ENCODE data around the gene INTU.

Gene INTU

DNA sequence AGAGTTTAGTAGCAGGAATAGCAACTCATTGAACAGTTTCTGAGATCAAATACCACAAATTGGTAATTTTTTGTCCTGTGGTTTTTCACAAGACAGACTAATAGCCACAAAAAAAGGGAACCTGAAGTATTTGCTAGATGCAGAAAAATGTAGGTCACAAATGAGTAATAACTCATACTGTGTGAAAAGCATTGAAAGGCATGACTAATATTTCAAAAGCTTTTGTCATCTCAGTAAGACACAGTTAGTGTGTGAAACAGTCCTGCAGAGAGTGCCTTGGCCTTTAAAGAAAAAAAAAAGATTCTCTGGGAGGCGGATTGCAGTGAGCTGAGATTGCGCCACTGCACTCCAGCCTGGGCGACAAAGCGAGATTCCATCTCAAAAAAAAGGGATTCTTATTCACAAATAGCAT, 66.0 kb downstream of the INTU start:
- Histone ChIP-seq H3K4me1 (ENCODE audit: control insufficient read depth in 1 of 2, insufficient read depth in 2 of 2, low read length in 2 of 2) (no peaks in the 10 kb centered on the region), H3K9me3 (ENCODE audit: control insufficient read depth in 1 of 2, low read length in 2 of 2) (peaks cover 0 to 10% of the 10 kb centered on the region in 2 donors), H3K4me3 (ENCODE audit: low read depth in 1 of 2, low read length in 2 of 2) (no peak overlapping the region), H3K27me3 (ENCODE audit: low read depth, low read length) (no peaks in the 10 kb centered on the region), H3K36me3 (ENCODE audit: control insufficient read depth in 1 of 2, insufficient read depth in 2 of 2, low read length in 2 of 2) (peaks cover 0 to 20% of the 10 kb centered on the region in 2 donors), H3K27ac (ENCODE audit: low read length) (no peak overlapping the region)

DNA sequence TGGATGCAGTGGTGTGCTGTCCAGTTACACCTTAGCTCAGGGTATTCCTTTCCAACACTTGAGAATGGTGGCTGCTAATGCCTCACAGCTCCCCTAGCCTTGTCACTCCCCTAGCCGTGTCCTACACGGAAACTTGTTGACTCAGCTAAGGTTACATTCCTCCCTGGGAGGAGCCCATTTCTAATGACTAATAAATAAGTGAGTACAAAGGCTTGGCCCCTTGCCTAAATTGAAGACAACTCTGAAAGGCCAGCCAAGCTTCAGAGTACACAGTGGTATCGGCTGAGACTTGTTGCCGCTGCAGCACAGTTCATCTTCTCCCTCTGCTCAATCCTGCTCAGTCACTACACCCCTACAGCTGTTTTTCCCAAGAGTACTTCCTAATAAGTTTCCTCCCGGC, 76.2 kb downstream of the INTU start:
- Histone ChIP-seq H3K27ac (ENCODE audit: low read length) (no peak overlapping the region), H3K4me3 (ENCODE audit: low read depth in 1 of 2, low read length in 2 of 2) (no peak overlapping the region)

DNA sequence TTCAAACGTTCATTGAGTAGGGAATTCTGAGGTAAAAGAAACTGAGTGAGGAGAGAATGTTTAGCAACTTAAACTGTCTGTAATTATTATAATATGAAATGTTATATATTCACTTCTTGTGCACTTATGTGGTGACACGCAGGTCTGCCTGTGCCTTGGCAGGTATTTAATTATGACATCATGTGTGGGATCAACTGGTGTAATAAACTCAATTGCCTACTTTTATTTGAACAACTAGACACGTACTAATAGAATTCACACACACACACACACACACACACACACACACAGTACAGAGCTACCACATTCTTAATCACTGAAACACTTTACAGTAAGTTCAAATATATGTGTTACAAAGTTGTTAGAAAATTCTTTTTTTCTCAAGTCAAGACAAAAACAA, 76.7 kb downstream of the INTU start:
- Histone ChIP-seq H3K27ac (ENCODE audit: low read length) (no peak overlapping the region), H3K4me1 (ENCODE audit: control insufficient read depth in 1 of 2, insufficient read depth in 2 of 2, low read length in 2 of 2) (no peaks in the 10 kb centered on the region), H3K36me3 (ENCODE audit: control insufficient read depth in 1 of 2, insufficient read depth in 2 of 2, low read length in 2 of 2) (peaks cover 5 to 33% of the 10 kb centered on the region in 2 donors), H3K9me3 (ENCODE audit: control insufficient read depth in 1 of 2, low read length in 2 of 2) (no peaks in the 10 kb centered on the region), H3K4me3 (ENCODE audit: low read depth in 1 of 2, low read length in 2 of 2) (no peak overlapping the region), H3K27me3 (ENCODE audit: low read depth, low read length) (no peaks in the 10 kb centered on the region)

More for the DNA sequence above, 76.2 kb downstream of the INTU start:
- Histone ChIP-seq H3K9me3 (ENCODE audit: control insufficient read depth in 1 of 2, low read length in 2 of 2) (no peaks in the 10 kb centered on the region), H3K36me3 (ENCODE audit: control insufficient read depth in 1 of 2, insufficient read depth in 2 of 2, low read length in 2 of 2) (peaks cover 5 to 30% of the 10 kb centered on the region in 2 donors), H3K4me1 (ENCODE audit: control insufficient read depth in 1 of 2, insufficient read depth in 2 of 2, low read length in 2 of 2) (no peaks in the 10 kb centered on the region), H3K27me3 (ENCODE audit: low read depth, low read length) (no peaks in the 10 kb centered on the region)

DNA sequence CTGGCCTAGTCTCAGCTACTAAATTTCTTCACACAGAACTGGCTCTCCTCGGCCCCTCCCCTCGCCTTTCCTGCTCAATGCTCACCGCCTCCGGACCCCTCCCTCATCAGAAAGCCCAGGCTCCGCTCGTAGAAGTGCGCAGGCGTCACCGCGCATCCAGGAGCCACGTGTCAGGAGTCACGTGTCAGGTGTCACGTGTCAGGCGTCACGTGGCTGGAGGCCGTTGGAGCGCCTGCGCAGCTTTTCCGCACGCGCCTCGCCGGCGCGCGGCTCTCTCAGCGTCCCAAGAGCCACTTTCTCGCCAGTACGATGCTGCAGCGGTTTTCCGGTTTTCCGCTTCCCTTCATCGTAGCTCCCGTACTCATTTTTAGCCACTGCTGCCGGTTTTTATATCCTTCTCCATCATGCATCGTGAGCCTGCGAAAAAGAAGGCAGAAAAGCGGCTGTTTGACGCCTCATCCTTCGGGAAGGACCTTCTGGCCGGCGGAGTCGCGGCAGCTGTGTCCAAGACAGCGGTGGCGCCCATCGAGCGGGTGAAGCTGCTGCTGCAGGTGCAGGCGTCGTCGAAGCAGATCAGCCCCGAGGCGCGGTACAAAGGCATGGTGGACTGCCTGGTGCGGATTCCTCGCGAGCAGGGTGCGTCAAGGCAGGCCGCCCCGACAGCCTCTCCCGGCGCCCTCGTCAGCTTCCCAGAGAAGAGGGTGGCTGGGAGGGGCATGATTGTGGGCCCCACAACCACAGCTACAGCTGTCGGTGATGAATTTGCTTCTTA, 97.6 kb downstream of the INTU start, which contains the start of gene SLC25A31:
Gene SLC25A31 (plus strand): TSS at position 259 of the 772 bp plus-strand sequence. CDS start 146 bp downstream, at position 405.
- Histone ChIP-seq H3K36me3 (ENCODE audit: control insufficient read depth in 1 of 2, insufficient read depth in 2 of 2, low read length in 2 of 2) (no peaks in the 10 kb centered on the region), H3K27ac (ENCODE audit: low read length) (no peak within 1 kb of the TSS), H3K4me3 (ENCODE audit: low read depth in 1 of 2, low read length in 2 of 2) (no peak within 1 kb of the TSS), H3K27me3 (ENCODE audit: low read depth, low read length) (no peaks in the 10 kb centered on the region), H3K4me1 (ENCODE audit: control insufficient read depth in 1 of 2, insufficient read depth in 2 of 2, low read length in 2 of 2) (no peaks in the 10 kb centered on the region), H3K9me3 (ENCODE audit: control insufficient read depth in 1 of 2, low read length in 2 of 2) (no peaks in the 10 kb centered on the region)

DNA sequence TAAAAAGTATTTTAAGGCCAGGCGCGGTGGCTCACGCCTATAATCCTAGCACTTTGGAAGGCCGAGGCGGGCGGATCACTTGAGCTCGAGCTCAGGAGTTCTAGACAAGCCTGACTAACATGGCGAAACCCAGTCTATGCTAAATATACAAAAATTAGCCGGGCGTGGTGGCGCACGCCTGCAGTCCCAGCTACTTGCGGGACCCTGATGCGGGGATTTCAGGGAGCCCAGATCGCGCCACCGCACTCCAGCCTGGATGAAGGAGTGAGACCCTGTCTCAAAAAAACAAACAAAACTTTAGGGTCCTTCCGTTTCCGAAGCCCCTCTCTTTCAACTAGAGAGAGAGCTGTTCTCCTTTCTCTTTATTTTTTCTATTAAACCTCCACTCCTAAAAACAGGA, 98.6 kb downstream of the INTU start:
- Histone ChIP-seq H3K27ac (ENCODE audit: low read length) (no peak overlapping the region), H3K27me3 (ENCODE audit: low read depth, low read length) (no peaks in the 10 kb centered on the region), H3K4me3 (ENCODE audit: low read depth in 1 of 2, low read length in 2 of 2) (no peak overlapping the region), H3K36me3 (ENCODE audit: control insufficient read depth in 1 of 2, insufficient read depth in 2 of 2, low read length in 2 of 2) (no peaks in the 10 kb centered on the region), H3K9me3 (ENCODE audit: control insufficient read depth in 1 of 2, low read length in 2 of 2) (no peaks in the 10 kb centered on the region), H3K4me1 (ENCODE audit: control insufficient read depth in 1 of 2, insufficient read depth in 2 of 2, low read length in 2 of 2) (no peaks in the 10 kb centered on the region)

DNA sequence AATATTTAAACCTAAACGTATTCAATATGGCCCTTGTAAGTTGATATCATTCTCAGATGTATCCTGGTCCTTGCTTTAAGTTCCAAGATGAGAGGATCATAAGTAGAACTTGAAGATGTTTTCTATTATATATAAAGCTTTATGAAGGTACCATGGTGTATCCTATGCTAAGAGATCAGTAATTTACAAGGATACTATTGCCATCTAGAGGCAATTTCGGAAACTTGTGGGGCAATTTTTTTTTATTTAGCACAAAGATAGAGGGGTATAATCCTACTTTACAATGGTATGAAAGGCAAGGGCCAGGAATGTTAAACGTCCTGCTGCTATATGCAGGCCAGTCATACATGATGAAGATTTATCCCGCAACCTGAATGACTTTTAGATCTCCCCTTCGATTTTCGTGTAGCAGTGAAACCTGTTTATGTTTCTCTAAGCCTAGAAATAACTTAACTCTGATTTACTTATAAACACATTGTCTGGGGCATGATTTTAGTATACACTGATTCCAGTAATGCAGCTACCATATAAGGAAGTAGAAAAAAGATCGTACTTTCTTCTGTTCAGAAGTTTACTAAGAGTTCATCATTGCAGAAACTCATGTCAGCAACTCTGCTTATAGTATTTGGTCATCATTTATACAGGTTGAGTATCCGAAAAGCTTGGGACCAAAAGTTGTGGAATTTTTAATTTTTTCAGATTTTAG, 100.0 kb downstream of the INTU start:
- Histone ChIP-seq H3K36me3 (ENCODE audit: control insufficient read depth in 1 of 2, insufficient read depth in 2 of 2, low read length in 2 of 2) (no peaks in the 10 kb centered on the region), H3K4me3 (ENCODE audit: low read depth in 1 of 2, low read length in 2 of 2) (no peak overlapping the region), H3K27ac (ENCODE audit: low read length) (no peak overlapping the region), H3K9me3 (ENCODE audit: control insufficient read depth in 1 of 2, low read length in 2 of 2) (no peaks in the 10 kb centered on the region), H3K27me3 (ENCODE audit: low read depth, low read length) (no peaks in the 10 kb centered on the region), H3K4me1 (ENCODE audit: control insufficient read depth in 1 of 2, insufficient read depth in 2 of 2, low read length in 2 of 2) (no peaks in the 10 kb centered on the region)

DNA sequence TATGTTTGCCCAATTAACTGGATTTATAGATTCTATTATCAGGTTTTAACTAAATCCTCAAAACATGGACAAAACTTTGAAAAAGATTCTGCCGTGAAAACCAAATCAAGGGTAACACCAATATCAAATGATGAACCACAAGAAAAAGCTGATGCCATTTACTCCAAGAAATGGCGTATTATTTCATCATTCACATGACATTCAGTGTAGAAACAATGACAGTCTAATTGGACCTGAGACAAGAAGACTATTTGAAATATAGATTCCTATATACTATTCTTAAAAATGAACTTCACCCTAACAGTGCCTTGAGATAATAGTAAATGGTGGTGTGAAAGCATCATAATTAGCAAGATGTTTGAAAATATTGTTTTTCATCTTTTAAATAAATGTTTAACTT, 102.2 kb downstream of the INTU start:
- Histone ChIP-seq H3K36me3 (ENCODE audit: control insufficient read depth in 1 of 2, insufficient read depth in 2 of 2, low read length in 2 of 2) (no peaks in the 10 kb centered on the region), H3K4me3 (ENCODE audit: low read depth in 1 of 2, low read length in 2 of 2) (no peak overlapping the region), H3K27me3 (ENCODE audit: low read depth, low read length) (no peaks in the 10 kb centered on the region), H3K27ac (ENCODE audit: low read length) (no peak overlapping the region), H3K9me3 (ENCODE audit: control insufficient read depth in 1 of 2, low read length in 2 of 2) (no peaks in the 10 kb centered on the region), H3K4me1 (ENCODE audit: control insufficient read depth in 1 of 2, insufficient read depth in 2 of 2, low read length in 2 of 2) (no peaks in the 10 kb centered on the region)

DNA sequence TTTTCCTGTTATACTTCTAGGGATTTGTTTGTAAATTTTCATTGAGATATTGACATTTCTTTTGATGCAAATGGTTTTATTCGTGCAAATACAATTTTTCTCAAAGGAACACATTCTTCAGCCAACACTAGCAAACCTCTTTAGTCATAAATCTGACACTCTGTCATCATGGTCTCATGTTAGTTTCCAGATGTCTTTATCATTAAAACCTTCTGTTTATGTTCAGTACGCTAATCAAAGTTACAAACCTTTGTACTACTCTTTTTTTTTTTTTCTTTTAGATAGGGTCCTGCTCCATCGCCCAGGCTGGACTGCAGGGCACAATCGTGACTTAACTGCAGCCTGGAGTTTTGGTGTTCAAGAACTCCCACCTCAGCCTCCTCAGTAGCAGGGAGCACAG, 104.5 kb downstream of the INTU start:
- Histone ChIP-seq H3K36me3 (ENCODE audit: control insufficient read depth in 1 of 2, insufficient read depth in 2 of 2, low read length in 2 of 2) (no peaks in the 10 kb centered on the region), H3K27me3 (ENCODE audit: low read depth, low read length) (no peaks in the 10 kb centered on the region), H3K27ac (ENCODE audit: low read length) (no peak overlapping the region), H3K4me1 (ENCODE audit: control insufficient read depth in 1 of 2, insufficient read depth in 2 of 2, low read length in 2 of 2) (no peaks in the 10 kb centered on the region), H3K9me3 (ENCODE audit: control insufficient read depth in 1 of 2, low read length in 2 of 2) (no peaks in the 10 kb centered on the region), H3K4me3 (ENCODE audit: low read depth in 1 of 2, low read length in 2 of 2) (no peak overlapping the region)

DNA sequence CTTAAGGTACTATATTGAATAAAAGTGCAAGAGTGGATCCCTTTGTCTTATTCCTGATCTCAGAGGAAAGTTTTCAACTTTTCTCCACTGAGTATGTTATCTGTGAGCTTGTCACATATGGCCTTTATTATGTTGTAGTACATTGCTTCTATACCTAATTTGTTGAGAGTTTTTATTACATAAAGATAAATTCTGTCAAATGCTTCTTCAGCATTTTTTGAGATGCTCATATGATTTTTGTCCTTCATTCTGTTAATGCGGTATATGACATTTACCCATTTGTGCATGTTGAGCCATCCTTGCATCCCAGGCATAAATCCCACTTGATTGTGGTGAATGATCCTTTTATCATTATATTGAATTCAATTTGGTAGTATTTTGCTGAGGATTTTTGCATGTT, 108.5 kb downstream of the INTU start:
- Histone ChIP-seq H3K9me3 (ENCODE audit: control insufficient read depth in 1 of 2, low read length in 2 of 2) (no peaks in the 10 kb centered on the region), H3K4me3 (ENCODE audit: low read depth in 1 of 2, low read length in 2 of 2) (no peak overlapping the region), H3K4me1 (ENCODE audit: control insufficient read depth in 1 of 2, insufficient read depth in 2 of 2, low read length in 2 of 2) (no peaks in the 10 kb centered on the region), H3K27me3 (ENCODE audit: low read depth, low read length) (no peaks in the 10 kb centered on the region), H3K27ac (ENCODE audit: low read length) (no peak overlapping the region), H3K36me3 (ENCODE audit: control insufficient read depth in 1 of 2, insufficient read depth in 2 of 2, low read length in 2 of 2) (no peaks in the 10 kb centered on the region)

DNA sequence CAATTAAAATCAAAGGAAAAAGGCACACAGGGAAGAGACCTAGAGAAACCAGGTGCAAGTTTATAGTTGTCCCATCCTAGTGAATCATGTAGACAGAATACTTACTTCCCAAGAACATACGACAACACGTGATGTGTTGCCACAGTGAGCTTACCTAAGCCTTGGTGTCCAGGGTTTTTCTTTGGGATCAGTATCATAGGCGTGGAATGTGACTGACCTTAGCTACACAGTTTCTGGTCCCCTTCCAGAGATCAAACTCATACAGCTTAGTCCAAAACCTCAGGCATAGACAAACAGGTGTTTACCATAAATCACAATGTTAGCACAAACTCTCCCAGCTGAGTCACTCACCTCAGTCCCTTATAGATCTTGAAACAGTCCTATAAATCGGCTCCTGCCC, 115.1 kb downstream of the INTU start:
- Histone ChIP-seq H3K27ac (ENCODE audit: low read length) (no peak overlapping the region), H3K4me3 (ENCODE audit: low read depth in 1 of 2, low read length in 2 of 2) (no peak overlapping the region), H3K9me3 (ENCODE audit: control insufficient read depth in 1 of 2, low read length in 2 of 2) (peaks cover 9 to 10% of the 10 kb centered on the region in 2 donors), H3K36me3 (ENCODE audit: control insufficient read depth in 1 of 2, insufficient read depth in 2 of 2, low read length in 2 of 2) (no peaks in the 10 kb centered on the region), H3K27me3 (ENCODE audit: low read depth, low read length) (no peaks in the 10 kb centered on the region), H3K4me1 (ENCODE audit: control insufficient read depth in 1 of 2, insufficient read depth in 2 of 2, low read length in 2 of 2) (no peaks in the 10 kb centered on the region)

DNA sequence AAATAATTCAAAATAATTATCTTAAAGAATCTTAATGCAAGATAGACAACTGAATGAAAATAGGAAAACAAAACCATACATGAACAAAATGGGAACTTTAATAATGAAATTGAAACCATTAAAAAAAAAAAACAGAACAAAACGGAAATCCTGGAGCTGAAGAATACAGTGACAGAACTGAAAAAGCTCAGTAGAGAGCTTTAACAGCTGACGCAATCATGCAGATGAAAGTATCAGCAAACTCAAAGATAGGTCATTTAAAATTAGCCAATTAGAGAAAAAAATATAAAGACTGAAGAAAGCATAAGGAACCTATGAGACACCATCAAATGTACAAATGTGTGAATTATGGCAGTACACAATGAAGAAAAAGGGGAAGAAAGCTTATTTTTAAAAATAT, 116.2 kb downstream of the INTU start:
- H3K4me1 ChIP-seq (ENCODE audit: control insufficient read depth in 1 of 2, insufficient read depth in 2 of 2, low read length in 2 of 2): no peaks in the 10 kb centered on the region
- H3K4me3 ChIP-seq (ENCODE audit: low read depth in 1 of 2, low read length in 2 of 2): no peak overlapping the region
- no peaks in the 10 kb centered on the region for H3K36me3 ChIP-seq (ENCODE audit: control insufficient read depth in 1 of 2, insufficient read depth in 2 of 2, low read length in 2 of 2)
- no peak overlapping the region for H3K27ac ChIP-seq (ENCODE audit: low read length)
- H3K9me3 ChIP-seq (ENCODE audit: control insufficient read depth in 1 of 2, low read length in 2 of 2): peaks cover 9 to 10% of the 10 kb centered on the region in 2 donors
- no peaks in the 10 kb centered on the region for H3K27me3 ChIP-seq (ENCODE audit: low read depth, low read length)

Data from muscle layer of duodenum (tissue), 2 donors.